Measurements from ENCODE around the gene CELA1.

CELA1 gene

DNA sequence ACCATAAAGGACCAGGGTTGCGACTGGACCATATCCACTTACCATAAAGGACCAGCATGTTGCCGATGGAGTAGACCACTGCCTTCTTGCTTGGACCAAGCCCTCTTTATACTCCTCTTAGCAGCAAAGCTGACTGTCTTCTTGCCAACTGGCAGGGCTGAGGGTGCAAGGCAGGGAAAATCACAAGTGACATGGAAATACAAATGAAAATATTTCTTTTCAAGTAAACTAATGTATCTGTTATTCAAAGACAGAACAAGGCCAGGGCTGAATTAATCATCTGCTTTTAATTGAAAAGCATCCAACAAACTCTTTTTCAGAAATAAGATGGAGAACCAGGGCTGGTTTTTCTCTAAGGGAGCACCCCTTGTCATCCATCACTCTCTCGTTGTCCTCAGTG, at the start of gene CELA1:
TSS of gene CELA1 (minus strand) at position 99 of the 400 bp plus-strand sequence. CDS start at position 58, 41 bp downstream.
- no peak for DNase-seq

GRCh38 chr12:51395283-51396230, 49.1 kb upstream of the CELA1 start:
- peak; percentile 8 for DNase-seq

DNA sequence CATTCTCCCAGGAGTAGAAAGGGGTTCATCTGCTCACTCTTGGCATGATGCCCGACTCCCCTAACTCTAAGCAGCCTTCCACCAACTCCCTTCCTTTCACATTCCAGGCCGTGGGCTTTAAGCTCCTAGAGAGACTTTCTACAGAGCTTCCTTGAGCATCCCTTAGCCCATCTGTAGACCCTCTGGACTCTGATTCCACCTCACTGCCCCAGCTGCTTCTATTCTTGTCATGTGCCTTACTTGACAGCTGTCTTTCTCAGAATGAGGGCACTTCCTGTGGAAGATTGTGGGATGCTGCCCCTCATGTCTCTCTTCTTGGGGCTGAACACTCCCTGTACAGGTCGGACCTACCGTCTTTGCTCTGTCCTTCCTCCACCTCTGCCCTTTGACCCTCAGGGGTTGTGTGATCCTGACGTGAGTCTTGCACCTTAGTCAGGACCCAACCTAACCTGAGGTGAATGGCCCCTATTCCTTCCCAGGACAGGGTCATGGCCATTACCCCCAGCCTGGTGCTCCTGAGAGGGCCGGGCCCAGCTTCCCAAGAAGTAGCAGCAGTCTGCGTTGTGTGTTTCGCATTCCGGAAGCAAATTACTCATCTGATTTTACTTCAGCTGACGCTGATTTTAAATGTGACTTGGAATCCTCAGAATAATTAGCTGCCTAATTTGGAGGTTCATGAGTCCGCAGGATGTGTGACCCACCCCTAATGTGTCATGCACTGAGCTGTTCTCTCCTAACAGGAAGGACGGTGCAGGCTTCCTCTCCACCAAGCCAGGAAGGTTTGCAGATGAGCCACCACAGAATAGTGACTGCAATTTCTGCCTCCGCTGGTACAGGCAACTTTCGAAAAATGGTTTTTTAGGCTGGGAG, 47.4 kb upstream of the CELA1 start:
- DNase-seq = peak; percentile 56

DNA sequence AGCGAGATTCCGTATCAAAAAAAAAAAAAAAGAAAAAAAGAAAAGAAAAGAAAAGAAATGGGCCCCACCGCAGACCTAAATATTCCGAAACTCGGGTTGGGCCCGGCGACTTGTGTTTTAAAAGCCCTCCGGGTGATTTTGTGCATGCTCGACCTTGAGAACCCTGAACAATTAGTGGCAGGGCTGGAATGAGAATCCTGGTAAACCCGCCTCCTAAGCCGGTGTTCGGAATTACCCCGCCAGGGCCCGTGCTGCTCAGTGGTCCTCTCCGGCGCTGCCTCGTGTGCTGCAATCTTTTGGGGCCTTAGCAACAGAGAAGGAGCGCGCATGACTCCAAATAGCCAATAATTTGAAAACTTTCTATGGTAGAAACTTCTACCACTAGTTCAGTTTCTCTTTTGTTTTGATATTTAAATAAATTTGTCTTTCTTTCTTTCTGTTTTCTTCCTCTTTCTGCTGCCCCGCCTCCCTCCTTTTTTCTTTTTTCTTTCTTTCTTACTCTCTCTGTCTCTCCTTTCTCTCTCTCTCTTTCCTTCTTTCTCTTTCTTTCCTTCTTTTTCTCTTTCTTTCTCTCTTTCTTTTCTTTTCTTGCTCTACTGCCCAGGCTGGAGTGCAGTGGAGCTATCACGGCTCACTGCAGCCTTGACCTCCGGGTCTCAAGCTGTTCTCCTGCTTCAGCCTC, 46.2 kb upstream of the CELA1 start:
- DNase-seq = peak; percentile 9

DNA sequence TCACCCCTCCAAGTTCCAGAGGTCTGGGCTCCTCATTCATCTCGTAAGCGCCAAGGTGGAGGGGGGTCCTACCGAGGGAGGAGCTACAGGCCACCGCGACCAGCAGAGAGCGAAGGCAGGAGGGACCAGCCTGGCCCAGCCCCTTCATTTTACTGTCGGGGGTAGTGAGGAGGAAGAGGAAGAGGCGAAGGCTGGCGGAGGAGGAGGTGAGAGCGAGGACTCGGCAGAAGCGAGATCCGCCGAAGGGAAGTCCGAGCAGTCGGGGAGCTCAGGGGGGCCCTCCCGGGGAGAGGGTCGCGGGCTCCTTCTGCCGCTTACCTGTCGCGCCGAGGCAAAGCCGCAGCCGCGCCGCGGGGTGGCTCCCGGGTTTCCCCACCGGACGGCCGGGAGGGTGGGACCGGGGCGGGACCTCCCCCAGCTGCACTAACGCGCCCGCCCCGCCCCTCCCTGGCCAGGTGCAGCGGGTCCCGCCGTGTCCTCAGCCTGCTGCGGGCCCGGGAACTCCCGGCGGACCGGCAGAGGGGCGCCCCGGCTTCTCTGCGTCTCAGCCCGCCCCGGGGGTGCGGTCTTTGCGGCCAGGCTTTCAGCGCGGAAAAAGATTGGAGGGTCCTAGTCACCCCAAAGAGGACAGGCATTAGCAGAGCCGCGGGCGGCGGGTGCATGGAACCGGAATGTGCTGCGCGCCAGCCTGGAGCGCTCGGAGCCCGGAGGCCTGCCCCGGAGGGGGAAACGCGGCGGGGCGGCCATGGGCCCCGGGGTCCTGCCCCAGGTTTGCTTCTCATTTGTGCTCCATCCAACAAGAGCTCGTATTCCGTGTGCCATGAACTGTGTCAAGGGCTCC, 45.0 kb upstream of the CELA1 start, which contains the start of gene GALNT6:
TSS of gene GALNT6 (minus strand) at position 124 of the 841 bp plus-strand sequence. CDS start 11,625 bp downstream, outside the sequence.
- DNase-seq = peak; percentile 74

- peak; percentile 14 for DNase-seq
These were observed 44.4 kb upstream of the CELA1 start for GRCh38 chr12:51390891-51391282.

DNA sequence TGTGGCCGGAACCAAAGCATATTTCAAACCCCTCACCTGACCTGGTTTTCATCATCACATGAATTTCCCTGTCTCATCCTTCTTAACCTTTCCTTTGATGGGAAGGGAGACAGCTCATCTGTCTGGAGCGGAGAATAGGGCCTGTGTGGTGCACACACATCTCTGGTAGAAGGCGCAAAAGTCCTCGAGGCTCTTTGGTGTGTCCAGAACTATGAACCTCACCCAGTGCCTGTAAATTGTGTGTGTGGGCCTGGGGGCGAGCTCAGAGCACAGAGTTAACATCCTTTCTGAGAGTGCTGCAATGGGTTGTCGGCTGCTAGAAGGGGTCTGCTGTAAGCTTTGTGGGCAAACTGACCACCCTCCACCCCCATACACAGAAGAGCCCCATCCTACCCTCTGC, 44.0 kb upstream of the CELA1 start:
- no peak for DNase-seq

- no peak for DNase-seq
These were observed 43.0 kb upstream of the CELA1 start for GRCh38 chr12:51389302-51389999.

DNA sequence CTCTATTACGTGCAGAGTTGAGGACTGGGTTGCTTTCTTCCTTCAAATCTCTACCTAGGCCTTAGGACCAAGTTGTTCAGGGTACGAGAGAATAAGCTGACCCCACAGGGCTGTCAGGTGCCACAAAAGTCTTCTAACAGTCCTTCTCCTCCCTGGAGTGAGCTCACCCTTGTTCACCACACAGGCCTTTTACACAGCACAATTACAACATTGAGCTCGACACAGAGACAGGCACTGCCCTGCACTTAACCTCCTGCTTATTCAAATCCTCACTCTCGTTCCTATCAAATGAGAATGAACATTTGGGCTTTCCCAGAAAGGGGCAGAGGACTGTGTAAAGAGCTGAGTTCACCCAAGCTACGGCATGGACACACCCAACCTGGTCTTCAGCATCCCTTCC, 42.4 kb upstream of the CELA1 start:
- DNase-seq = no peak

GRCh38 chr12:51388069-51388799, 41.8 kb upstream of the CELA1 start:
- no peak for DNase-seq

- no peak for DNase-seq
These were observed 39.9 kb upstream of the CELA1 start for GRCh38 chr12:51386351-51386750.

DNA sequence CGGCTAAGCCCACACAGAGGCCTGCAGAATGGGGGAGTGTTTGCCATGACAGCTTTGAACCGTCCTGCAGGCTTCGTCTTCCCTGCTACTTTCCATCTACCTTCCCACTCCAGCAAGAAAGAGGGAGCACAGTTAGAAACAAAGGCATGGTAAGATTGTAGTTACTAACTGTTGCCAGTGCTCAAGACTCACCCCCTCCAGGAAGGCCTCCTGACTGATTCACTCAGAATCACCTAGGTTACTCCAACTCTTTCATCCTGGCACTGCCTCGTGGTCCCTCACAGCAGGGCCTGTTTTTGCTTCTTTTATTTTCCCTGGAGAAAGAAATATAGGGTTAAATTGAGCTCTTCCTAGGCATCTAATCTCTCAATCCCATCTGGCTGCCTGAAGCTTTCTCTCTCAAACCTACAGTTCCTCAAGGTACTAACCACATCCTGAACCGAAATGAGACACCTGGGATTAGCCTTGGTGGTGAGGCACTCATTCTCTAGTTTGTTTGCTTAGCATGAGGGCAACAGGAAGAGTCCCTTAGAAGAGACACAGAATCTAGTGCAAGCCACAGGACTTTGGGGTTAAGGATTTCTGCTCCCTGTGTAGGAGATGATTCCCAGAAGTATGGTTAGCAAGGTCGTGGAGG, 36.9 kb upstream of the CELA1 start:
- no peak for DNase-seq

DNA sequence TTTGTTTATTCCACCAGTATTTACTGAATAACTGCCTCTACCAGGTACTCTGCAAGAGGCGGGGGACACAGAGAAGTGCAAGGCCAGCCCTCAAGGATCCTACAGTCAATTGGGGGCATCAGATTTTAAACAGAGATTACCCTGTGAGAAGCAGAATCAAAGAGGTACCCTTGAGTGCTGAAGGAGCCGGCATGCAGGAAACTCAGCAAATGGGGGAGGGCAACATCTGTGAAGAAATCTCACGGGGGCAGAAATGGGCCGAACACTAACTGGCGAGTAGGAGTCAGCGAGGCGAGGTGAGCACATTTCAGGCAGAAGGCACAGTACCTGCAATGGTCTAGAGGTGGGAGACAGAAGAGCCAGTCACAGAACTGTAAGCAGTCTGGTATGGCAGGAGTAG, 35.7 kb upstream of the CELA1 start:
- DNase-seq = no peak

DNA sequence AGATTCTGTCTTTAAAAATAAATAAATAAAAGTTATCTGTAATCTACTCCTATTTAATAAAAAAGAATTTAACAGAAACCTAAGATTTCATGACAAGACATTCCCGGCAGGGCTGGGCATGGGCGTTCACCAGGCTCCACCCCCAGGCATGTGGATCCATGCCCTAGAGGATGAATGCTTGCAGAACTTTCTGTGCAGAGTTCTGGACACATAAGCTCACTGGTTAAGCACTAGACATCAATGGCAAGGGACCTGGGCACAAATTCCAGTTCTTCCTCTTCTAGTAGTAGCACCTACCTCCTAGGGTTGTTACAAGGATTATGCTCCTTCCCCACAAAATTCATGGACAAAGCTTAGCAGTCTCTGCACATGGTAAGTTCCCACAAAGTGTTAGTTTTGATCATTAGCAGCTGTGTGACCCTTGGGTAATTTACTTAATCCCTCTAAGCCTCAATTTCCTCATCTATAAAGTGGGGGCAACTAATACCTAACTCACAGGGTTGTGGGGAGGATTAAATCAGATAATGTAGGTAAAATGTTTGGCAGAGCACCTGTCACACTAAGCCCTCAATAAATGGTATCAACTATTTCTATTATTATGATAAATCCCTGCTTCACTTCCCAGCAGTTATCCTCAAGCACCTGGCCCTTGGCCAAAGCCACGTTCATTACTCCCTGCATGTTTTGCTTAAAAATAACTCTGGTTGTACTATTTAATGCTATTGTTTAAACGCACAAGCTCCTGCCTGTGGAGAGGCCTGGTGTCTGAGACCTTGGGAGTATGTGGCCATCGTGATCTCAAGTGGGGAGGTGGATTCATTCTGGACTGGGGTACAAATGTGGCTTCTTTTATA, 35.0 kb upstream of the CELA1 start:
- DNase-seq = no peak

DNA sequence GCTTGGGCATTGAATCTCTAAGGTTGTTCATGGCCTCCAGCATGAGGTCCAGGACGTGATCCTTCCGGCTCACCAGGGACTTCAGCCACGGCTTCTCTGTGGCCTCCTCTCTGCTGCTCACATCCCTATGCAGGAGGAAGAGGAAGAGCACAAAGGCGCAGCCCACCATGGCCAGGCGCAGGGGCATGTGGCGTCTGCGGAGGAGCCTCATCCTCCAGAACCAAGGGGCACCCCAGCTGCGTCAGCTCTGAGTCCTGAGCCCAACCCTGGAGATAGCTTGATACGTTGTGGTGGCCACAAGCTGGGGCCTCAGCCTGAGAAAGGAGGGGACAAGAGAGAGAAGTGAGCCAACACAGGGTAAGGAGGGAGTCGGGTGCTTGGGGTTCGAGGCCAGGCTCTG, 33.1 kb upstream of the CELA1 start:
- no peak for DNase-seq

GRCh38 chr12:51378749-51379148, 32.3 kb upstream of the CELA1 start:
- DNase-seq = no peak

- DNase-seq = no peak
These were observed 30.9 kb upstream of the CELA1 start for GRCh38 chr12:51377099-51377984.

DNA sequence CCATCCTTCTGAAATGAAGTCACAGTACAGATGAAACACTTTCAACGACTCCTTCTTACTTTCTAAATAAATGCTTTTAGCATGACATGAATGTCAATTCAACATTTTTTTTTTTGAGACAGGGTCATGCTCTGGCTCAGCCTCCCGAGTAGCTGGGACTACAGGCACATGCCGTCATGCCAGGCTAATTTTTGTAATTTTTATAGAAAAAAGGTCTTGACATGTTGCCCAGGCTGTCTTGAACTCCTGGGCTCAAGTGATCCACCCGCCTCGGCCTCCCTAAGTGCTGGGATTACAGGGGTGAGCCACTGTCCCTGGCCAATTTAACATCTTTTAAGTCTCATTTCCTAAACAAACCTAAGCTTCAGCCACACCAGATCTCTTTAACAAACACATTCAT, 28.4 kb upstream of the CELA1 start:
- no peak for DNase-seq

All from activated naive CD4-positive, alpha-beta T cell treated with Interleukin-2 at 50 U/mL for 16 hours (primary cell).